HG02973 (cell line): ENCODE results near the gene TUBA8.
"Not testable (repeated sequence)": the region's sequence is repeated elsewhere in the genome, so short reads cannot be mapped to it uniquely, and the experiment has no call there.

Experiments used
- ATAC-seq: cut with Tn5 transposase; IDR thresholded peaks from one replicate; pipeline ENCODE4 v1.9.1; 2021; ENCODE audit warnings: moderate library complexity; ENCODE audit not compliant: unreplicated experiment

Gene TUBA8

GRCh38 chr22:18123476-18124025 is 12.9 kb downstream of the TUBA8 start:
- ATAC-seq, result not testable (repeated sequence)

GRCh38 chr22:18126606-18127005 is 16.0 kb downstream of the TUBA8 start:
- no peak for ATAC-seq

- no peak for ATAC-seq
These were observed 19.4 kb downstream of the TUBA8 start for GRCh38 chr22:18130018-18130417.

GRCh38 chr22:18130699-18131429 is 20.3 kb downstream of the TUBA8 start:
- ATAC-seq, result no peak

GRCh38 chr22:18133452-18133851 is 22.8 kb downstream of the TUBA8 start:
- ATAC-seq, result no peak

GRCh38 chr22:18136563-18137320 is 26.1 kb downstream of the TUBA8 start:
- no peak for ATAC-seq

GRCh38 chr22:18141004-18141403 is 30.4 kb downstream of the TUBA8 start:
- not testable (repeated sequence) for ATAC-seq

- ATAC-seq, result no peak
These were observed 33.5 kb downstream of the TUBA8 start for GRCh38 chr22:18144105-18144504.

GRCh38 chr22:18145676-18146388 is 35.2 kb downstream of the TUBA8 start:
- ATAC-seq, result no peak

GRCh38 chr22:18146389-18146753 is 35.8 kb downstream of the TUBA8 start:
- no peak for ATAC-seq

GRCh38 chr22:18147791-18148190 is 37.2 kb downstream of the TUBA8 start:
- no peak for ATAC-seq

- no peak for ATAC-seq
These were observed 37.8 kb downstream of the TUBA8 start for GRCh38 chr22:18148293-18148965.

GRCh38 chr22:18152519-18152918 is 41.9 kb downstream of the TUBA8 start:
- no peak for ATAC-seq

GRCh38 chr22:18154821-18155390 is 44.3 kb downstream of the TUBA8 start:
- no peak for ATAC-seq

- not testable (repeated sequence) for ATAC-seq
These were observed 44.9 kb downstream of the TUBA8 start for GRCh38 chr22:18155546-18155945.

- ATAC-seq, result no peak
These were observed 46.5 kb downstream of the TUBA8 start for GRCh38 chr22:18156878-18157713.

- no peak for ATAC-seq
These were observed 47.1 kb downstream of the TUBA8 start for GRCh38 chr22:18157714-18158028.

- ATAC-seq, result not testable (repeated sequence)
These were observed 50.0 kb downstream of the TUBA8 start for GRCh38 chr22:18160641-18161040.

GRCh38 chr22:18163843-18164242 is 53.2 kb downstream of the TUBA8 start:
- not testable (repeated sequence) for ATAC-seq

GRCh38 chr22:18164584-18164983 is 54.0 kb downstream of the TUBA8 start:
- not testable (repeated sequence) for ATAC-seq
